Pons (tissue), 1 donor: ENCODE results near the gene KRT13.

Experiments used
- DNase-seq: peaks from one replicate; pipeline ENCODE4 v3.0.0-alpha.2; 2016; ENCODE audit warnings: low spot score

Gene KRT13

DNA sequence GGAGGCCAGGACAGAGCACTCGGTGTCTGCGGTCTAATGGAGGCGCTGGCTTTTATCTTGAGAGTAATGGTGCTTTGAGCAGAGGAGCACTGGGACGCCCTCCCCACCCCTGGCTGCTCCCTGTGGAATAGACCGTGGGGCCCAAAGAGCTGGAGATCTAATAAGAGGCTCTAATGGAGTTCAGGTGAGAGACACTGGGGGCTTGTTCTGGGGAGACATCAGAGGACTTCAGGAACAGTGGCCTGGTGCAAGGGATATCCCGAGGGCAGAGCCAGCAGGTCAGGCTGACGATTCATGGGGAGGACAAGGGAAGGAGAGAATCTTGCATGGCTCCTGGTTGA is 32.2 kb upstream of the KRT13 start:
- no peak for DNase-seq

DNA sequence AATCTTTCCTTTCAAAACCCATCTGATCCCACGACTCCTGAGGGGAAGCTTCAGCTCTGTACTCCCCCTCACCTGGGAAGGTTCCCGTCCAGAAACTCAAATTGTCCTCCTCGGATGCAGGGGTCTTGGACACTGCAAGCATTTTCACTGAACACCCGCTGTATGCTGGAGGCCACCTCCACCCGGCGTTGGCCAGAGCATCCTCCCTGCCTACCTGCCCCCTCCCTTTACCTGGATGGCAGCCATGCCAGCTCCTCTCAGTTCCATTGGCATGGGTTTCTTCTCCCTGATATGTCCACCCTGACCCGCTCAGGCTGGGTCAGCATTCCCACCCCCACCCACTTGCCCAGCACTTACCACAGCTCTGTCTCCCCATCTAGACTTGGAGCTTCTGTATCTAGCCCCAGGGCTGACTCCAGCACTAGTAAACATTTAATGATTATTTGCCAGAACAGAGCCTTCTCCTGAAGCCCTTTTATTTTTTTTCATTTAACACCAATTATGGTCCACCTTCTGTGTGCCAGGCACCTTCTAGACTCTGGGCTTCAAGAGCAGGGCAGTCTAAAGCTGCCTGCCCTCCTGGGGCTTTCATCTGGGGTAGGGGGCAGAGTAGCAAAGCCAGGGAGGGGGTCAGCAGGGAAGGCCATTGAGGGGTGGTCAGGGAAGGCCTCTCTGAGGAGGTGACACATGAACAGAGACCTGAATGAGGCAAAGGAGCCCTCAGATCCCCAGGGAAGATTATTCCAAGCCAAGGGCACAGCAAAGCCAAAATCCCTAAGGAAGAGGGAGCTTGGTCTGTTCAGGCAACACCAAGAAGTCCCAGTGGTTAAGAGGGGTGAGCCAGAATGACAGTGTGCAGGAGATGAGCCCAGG is 31.6 kb upstream of the KRT13 start:
- no peak for DNase-seq

DNA sequence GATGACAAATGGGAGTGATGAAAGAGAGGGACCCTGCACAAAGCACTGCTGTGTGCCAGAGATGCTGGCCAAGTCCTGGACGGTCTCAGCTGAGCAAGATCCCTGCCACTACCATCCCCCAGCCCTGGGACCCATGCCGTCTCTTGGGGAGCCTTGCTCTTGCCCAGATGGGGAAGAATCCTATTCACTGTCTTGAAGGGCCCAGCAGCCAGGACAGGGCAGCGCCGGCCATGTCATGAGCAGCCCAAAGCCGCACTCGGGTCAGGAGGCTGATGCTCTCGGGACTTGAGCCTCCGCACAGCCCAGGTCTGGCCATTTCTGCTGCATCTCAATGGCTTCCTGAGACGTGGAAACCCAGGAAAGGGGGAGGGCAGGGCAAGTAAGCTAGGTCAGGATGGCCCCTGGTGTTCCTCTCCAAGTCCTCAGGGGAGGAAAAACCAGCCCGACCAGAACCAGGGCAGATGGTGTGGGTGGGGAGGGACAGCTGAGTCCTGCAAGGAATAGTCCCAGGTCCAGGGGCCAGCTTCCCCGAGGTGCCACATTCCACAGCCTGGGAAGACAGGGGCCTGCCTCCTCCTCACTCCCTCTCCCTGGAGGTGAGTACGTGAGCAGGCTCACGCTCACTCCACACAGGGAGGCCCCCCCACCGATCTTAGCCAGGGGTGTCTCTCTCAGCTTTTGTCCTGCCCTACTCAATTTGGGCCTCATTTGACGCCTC is 30.5 kb upstream of the KRT13 start:
- DNase-seq, result no peak

DNA sequence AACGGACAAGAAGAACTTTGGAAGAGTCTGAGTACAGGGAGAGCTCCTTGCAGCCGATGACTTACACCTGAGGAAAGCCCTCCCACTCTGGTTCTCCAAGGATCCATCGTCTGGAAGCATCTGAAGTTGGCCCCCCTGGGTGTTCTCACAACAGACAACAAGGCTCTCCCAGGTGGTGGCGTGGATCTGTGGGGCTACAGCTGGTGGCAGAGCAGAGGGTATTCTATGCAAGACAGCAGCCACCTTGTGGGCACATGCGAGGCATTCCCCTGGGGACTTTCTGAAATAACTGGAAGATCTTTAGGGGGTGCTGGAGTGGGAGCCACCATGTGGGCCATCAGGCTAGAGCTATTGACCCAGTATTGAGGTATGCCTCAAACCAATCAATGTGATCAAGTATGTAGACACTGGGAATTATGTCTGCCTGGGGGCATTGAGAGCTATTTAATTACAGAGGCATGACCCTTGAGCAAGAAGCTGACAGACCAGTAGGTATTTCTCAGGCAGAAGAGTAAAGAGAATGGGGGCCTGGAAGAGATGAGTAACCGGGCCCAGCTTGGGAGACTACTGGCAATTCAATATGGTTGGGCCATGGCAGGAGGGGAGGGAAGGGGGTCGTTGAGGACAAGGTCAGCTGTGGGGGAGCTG is 29.6 kb upstream of the KRT13 start:
- no peak for DNase-seq

DNA sequence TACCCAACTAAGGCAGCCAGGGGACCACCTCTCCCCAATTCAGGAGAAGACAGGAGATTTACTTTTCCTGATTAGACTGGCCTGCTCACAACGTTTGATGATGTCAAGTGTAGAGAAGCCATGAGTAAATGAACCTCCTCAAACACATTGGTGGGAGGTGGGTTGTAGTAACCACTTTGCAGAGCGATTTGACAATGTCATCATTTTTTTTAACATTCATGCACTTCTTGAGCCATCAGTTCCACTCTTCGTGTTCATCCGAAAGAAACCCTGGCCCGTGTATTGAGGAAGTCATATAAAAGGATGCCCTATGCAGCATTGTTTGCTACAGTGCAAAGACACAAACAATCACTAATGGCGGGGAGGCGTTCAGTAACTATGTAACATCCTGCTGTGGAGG is 28.2 kb upstream of the KRT13 start:
- no peak for DNase-seq

DNA sequence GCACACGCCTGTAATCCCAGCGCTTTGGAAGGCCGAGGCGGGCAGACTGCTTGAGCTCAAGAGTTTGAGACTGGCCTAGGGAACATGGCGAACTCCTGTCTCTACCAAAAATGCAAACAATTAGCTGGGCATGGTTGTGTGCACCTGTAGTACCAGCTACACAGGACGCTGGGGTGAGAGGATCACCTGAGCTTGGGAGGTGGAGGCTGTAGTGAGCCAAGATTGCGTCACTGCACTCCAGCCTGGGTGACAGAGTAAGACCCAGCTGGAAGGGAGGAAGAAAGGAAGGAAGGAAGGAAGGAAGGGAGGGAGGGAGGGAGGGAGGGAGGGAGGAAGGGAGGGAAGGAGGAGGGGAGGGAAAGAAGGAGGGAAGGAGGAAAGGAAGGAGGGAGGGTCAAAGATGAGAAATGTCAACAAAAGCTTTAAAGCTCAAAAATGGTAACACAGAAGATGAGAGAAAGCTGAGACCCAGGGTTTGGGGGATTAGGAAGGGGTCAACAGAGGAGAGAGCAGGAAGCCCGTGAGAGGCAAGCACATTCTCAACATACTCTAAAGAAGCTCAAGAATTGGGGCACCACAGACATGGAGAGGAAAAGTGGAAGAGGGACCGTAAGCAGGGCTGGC is 27.6 kb upstream of the KRT13 start:
- DNase-seq, result no peak

DNA sequence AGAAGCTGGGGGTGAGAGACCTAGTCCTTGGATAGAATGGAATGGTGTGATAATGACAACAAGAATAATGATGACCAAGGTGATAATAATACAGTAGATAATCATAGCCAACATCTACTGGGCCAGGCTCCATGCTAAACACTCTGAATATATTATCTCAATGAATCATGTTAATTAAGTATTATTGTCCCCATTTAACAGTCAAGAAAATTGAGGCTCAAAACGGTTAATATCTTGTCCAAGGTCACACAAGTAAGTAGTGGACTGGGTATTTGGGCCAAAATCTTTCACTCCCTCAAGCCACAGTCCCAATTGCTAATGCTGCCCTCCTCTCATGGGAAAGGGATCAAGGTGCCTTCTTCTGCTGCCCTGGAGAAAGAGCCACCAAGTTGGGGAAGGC is 26.6 kb upstream of the KRT13 start:
- DNase-seq, result no peak

DNA sequence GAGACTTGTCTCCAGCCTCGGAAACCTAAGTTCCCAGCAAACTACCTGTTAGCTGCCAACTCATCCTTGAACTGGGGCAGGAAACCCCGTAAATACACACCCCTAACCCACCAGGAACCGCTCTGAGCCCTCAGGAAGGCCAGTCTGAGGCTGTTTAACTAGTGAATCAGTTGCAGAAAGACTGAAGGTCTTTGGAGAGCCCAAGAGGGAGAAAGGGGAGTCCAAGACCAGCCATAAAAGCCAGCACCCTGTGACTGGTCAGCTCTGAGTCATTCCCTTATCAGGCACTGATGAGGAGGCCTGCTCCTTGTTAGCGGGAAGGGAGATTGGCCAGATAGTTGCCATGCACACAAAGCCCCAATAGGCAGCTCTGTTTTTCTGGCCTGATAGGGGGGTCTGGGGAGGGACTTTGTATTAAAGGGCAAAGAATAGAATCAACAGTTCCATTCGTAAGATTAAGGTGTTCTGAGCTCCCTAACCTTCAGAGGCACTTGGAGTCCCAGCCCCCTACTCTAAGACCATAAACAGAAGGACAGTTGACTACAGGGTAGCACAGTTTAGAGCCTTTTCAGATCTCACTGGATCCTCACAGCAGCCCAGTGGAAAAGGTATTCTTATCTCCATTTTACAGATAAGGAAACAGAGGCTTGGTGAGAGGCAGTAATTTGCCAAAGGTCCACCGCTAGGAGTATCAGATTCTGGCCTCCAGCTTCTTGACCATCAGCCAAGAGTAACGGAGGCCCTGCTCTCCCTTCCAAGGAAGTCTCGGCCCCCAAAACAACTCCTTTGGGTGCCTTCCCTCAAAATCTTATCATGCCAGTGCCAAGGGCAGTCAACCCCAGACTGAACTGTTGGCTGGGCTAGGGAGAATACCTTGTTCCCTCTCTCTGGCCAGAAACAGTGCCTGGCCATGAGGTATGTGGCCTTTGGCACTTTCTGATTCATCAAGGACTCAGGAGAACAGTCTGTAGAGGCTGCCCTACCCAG is 24.9 kb upstream of the KRT13 start:
- DNase-seq, result no peak

DNA sequence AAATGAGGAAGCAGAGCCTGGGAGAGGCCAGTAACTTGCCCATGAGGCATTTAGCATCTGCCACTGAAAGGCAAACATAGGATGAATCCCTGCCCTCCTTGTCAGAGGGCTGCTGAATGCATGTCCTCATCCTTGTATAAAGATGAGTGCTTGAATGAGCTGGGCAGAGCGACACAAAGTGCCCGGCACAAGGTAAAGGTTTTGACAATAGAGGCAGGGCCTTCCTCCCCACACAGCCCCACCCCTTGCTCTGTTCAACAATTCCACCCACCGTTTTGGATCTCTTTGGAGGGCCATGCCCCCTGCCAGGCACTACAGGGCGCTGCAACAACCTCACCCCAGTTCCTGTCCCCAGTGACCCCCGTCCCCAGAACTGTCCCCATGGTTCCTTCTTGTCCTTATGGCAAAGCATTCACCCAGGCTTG is 24.1 kb upstream of the KRT13 start:
- no peak for DNase-seq

DNA sequence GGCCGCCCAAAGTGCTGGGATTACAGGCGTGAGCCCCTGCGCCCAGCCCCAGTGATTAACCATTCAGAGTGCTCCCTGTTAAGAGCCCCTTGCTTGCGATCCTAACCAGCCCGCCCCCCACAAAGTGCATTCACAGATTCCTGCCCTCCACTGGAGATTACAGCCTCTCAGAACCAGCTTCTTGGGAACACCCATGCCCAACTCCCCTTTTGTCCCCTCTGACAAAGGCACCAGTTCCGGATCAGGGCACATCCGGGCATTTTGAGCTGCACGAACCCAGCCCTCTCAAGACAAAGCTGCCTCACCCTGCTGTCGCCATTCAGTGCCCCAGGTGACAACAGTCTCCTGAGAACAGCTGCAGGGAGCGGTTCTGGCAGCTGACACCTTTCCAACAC is 23.5 kb upstream of the KRT13 start:
- DNase-seq, result no peak

DNA sequence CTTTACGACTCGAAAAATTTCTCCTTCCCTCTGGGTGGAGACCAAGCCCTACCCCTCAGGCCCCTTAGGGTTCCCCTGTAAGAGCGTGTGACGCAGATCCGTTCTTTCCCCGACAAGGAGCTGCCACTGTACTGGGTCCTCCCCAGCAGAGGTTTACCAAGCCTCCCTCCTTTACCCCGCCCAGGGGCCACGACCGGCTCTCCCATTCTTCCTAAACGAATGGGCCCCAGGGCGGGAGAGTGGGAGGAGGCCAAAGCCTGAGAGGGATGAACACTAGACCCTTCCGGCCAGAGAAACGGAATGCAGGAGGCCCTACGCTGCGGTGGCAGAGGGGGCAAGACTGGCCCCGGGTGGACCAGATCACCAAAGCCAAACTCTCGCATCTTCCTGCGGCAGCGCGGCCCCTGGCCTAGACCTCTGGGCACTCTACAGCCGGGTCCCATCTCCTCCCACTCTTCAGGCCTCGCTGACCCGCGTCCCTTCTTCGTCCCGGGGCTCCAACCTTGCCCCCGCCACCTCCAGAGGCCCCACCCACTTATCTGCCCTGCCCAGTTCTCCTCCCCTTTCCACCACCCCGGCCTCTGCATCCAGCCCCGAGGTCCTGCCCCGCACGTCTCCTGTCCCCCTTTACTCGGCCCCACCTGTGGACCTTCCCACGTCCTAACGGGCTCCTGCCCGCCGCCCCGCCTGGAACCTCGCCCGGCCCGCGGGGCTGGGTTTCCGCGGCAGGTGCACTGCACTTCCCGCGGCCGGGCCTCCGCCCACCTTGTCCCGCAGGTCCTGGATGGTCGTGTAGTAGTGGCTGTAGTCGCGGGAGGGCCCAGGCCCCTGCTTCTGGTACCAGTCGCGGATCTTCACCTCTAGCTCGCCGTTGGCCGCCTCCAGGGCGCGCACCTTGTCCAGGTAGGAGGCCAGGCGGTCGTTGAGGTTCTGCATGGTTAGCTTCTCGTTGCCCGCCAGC is 21.9 kb upstream of the KRT13 start:
- no peak for DNase-seq

DNA sequence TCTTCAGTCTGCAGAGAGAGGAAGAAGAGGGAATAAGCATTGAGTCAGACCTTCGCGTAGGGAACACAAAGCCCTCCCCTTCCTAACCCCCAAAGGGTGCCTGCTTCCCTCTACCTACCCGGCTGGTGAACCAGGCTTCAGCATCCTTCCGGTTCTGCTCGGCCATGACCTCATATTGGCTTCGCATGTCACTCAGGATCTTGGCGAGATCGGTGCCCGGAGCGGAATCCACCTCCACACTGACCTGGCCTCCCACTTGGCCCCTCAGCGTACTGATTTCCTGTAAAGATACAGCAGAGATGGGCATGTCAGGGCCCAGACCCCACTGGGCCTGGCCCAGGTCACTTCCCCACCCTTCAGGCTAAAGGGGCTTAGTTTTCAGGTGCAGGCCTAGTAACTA is 18.8 kb upstream of the KRT13 start:
- no peak for DNase-seq

DNA sequence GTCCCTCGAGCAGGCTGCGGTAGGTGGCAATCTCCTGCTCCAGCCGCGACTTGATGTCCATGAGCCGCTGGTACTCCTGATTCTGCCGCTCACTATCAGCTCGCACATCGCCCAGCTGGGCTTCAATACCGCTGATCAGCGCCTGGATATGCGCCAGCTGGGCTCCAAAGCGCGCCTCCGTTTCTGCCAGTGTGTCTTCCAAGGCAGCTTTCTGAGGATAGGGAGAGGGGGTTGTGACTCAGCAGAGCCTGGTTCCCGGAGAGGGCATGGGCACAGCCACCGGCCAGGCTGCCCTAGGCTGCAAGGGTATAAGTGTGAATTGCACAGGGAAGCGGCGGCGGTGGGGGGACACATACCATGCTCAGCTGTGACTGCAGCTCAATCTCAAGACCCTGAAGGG is 18.4 kb upstream of the KRT13 start:
- DNase-seq, result no peak

DNA sequence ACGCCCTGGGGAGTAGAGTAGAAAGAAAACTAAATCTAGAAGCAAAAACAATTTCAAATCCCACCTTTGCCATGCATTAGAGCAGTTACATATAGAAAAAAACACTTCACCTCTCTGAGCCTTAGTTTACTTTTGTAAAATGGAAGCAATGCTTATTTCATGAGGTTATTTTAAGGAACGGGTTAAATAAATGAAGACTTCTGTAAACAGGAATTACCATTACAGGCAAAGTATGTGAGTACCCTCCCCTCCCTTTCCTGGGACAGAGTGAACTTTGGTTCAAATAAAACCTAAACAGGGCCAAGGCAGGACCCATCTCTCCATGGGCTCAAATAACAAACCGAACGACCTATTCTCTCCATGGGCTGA is 17.8 kb upstream of the KRT13 start:
- no peak for DNase-seq

DNA sequence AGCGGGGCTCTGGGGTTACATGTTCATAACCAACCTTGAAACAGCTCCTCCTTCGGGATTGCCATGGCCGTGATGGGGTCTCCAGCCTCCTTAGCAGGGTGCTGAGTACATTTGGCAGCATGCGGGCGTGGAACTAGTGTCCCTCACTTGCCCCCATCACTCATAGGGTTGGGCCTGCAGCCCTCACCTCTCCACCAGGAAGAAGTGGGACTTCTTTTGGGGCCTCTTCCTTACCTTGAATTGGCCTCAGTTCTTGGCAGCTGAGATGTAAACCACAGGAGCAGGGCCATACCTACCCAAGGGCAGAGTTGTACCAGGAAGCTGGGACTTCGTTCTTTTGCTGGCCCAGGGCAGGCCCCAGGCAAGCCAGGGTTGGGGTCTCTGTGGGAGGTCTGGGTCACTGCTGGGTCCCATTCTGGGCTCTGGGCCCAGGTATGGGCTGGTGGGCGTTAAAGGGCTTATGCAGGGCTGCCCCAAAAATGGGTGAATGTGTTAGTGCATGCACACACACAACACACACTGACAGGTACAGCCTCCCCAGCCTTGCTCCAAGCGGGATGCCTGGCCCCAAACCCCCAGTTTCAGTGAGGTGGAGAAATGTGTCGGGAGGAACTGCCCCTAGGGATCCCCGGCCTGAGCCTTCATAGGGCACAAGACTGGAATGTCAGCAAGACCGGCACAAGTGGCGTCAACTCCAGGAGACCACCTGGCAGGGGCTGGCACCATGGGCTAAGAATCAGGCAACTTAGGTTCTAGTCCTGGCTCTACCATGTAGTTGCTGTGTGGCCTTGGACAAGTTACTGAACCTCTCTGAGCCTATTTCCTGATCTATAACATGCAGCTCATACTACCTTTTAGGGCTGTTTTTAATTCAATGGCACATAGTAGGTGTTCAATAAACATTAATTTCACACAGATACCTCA is 17.2 kb upstream of the KRT13 start:
- DNase-seq, result no peak

DNA sequence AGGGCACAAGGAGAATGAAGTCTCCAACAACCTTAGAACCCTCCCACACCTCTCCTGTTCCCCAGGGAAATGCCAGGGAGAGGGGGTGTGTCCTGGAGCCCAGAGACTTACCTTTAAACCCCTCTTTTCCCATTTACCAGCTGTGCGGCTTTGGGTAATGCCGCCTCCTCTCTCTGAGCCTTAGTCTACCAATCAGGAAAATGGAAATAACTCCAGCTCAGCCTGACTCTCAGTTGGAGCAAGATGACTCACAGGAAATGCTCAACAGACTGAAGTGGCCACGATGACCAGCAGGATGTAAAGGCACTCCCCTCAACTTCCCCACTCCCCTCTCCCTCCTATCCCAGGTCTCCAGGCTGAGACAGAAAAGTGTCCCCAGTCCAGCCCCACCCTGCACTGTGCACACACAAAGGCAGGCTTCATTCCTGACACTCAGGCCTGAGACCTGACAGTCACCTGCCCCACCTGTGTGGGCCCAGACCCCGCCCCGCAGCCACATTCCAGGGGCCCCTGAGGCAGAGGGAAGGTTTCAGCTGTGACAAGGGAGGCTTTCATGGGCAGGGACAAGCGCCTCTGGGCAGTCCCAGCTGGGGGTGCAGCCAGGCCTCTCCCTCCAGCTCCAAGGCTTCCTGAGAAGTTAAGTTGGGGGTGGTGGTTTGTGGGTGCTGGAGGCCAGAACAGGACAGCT is 16.3 kb upstream of the KRT13 start:
- DNase-seq, result no peak

DNA sequence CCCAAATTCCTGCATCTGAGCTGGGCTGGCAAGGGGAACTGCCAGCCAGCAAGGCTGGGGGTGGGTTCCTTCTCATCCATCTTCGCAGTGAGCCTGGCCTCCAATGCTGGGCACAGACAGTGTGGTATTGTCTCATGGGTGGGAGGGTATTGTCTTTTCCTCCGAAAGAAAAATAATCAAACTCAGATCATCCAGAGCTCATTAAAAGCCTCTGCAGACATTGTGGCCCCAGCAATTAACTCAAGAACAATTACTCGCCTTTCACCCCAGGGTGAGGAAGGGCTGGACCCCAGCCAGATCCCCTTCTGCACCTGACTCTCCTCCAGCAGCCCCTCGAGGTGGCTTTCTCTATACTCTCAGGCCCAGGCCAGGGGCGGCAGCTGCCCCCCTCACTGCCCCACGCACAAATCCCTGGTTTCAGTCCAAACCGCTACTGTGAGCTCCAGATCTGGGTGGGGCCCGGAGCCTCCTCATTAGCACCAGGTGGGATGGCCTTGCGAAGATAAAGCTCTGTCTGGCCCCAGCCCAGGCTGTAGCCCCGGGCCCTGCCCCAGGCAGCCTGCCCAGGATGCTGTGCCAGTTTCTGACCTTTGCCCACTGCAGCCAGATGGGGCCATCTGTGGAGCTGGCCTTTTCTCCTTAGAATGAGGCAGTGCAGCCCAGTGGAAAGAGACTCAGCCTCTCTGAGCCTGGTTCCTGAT is 15.6 kb upstream of the KRT13 start:
- no peak for DNase-seq
